Measurements from ENCODE around the gene MARCHF10.
"Not testable (repeated sequence)": the region's sequence is repeated elsewhere in the genome, so short reads cannot be mapped to it uniquely, and the experiment has no call there.

Gene MARCHF10

DNA sequence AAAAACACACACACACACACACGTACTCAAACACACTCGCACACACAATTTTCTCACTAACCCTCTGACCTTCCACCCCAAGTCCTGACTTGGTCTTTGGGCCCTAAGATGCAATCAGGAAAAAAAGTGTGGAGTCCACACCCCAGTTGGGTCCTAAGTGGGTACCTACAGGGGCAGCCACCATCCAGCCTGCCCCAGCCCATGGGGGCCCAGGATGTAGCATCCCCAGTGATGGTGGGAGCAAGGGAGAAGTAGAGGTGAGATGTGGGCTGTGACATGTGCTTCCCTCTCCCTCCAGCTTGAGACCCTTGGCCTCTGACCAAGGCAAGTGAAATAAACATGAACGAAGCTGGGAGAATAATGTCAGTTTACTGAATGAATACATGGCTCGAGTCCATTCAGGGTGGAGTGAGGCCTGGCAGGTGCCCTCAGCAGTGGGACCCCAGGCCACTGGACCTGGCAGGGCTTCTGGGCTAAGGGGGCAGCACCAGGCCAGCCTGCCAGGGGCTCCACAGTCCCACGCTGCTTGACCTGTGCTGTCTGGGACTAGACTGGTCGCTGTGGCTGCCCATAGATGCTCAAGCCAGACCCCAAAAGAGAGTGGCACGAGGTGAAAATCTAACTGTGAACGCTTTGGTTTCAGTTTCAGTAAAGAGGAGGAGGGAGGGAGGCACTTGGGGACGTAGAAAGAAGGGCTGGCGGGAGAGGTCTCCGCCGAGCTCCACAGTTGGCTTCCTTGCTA is 107.0 kb downstream of the MARCHF10 start:
- no peak overlapping the region for H3K27ac ChIP-seq
- TF ChIP-seq ZFX (IDR thresholded peaks at IDR 0.05): no peak
- TF ChIP-seq, protein P1, sequence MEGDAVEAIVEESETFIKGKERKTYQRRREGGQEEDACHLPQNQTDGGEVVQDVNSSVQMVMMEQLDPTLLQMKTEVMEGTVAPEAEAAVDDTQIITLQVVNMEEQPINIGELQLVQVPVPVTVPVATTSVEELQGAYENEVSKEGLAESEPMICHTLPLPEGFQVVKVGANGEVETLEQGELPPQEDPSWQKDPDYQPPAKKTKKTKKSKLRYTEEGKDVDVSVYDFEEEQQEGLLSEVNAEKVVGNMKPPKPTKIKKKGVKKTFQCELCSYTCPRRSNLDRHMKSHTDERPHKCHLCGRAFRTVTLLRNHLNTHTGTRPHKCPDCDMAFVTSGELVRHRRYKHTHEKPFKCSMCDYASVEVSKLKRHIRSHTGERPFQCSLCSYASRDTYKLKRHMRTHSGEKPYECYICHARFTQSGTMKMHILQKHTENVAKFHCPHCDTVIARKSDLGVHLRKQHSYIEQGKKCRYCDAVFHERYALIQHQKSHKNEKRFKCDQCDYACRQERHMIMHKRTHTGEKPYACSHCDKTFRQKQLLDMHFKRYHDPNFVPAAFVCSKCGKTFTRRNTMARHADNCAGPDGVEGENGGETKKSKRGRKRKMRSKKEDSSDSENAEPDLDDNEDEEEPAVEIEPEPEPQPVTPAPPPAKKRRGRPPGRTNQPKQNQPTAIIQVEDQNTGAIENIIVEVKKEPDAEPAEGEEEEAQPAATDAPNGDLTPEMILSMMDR (conservative IDR thresholded peaks at IDR 0.05): no peak

DNA sequence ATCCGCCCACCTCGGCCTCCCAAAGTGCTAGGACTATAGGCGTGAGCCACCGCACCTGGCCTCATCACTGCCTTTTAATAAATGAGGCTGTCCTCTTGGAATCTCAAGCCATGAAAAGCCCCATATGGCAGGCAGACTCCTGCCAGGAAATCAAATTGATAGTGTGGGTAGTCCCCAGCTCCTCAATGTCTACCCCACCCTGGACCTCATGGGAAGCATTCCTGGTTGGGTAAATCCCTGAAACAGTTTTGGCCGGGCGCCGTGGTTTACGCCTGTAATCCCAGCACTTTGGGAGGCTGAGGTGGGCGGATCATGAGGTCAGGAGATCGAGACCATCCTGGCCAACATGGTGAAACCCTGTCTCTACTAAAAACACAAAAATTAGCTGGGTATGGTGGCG is 109.7 kb downstream of the MARCHF10 start:
- H3K27ac ChIP-seq: not testable (repeated sequence)

DNA sequence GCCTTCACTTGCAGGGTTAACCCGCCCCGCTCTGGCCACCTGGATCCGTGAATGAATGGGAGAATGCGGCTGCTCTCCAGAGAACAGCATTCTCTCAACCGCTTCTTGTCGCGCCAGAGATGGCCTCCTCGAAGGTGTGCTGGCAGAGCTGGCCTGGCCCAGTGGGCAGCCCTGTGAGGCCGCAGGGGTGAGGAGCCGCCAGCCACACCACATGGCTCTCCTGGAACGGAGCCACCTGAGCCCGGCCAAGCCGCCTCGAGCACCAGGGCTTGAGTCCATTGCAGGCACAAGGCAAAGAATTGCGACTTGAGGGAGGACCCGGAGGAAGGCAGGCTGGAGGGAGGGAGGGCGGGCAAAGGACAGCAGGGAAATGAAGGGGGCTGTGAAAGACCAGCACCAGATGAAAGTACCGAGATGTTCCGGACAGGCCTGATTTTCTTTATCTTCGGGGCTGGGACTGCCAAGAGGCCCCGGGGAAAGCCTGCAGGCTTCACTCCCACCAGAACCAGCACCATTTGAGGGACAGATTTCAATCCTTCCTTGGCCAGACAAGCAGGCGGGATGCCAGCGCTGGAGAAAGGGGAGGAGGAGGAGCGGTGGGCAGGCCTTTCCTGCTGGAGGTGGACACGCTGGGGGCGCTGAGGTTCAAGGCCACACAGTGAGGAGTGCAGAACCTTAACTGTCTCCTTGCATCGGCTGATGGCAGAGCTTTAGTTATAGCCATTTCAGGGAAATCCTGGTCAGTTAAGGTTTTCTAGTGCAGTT is 111.2 kb downstream of the MARCHF10 start:
- TF ChIP-seq, protein P1 (conservative IDR thresholded peaks at IDR 0.05): no peak
- no peak for TF ChIP-seq ZFX (IDR thresholded peaks at IDR 0.05)
- H3K27ac ChIP-seq: no peak overlapping the region

DNA sequence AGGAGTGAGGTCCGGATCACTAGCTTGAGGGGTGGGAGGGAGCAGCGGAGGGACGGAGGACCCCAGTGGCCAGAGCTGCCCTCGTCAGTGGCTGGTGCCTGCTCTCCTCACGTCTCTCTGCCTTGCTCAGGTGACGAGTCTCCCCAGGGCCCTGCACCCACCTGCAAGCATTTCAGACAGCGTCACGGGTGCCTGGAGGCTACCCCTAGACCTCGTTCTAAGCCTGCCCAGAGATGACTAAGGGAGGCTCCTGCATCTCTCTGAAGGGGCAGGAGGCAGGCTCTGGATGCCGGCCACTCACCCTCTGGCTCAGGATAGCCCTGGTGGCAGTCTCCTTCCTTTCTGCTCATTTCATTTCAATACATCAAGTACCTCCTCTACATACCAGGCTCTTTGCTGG is 111.9 kb downstream of the MARCHF10 start:
- TF ChIP-seq ZFX (IDR thresholded peaks at IDR 0.05): no peak
- TF ChIP-seq, protein P1 (conservative IDR thresholded peaks at IDR 0.05): no peak
- H3K27ac ChIP-seq: no peak overlapping the region

DNA sequence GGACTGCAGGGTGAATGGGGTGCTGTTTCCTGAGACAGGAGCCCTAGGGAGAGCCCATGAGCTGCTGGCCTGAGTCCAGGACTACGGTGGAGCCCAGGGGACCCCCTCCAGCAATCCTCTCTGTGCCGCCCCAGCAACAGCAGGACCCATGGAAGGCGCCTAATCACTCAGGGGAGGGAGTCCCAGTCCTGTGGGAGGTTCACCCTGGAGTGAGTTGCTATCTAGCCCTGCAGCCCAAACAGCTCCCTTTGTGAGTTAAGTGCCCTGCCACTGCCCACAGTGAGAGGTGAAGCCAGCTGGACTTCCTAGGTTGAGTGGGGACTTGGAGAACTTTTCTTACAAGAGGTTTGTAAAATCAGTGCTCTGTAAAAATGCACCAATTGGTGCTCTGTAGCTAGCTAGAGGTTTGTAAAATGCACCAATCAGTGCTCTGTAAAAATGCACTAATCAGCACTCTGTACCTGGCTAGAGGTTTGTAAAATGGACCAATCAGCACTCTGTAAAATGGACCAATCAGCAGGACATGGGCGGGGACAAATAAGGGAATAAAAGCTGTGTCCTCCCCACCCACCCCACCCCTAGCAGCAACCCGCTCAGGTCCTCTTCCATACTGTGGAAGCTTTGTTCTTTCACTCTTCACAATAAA is 112.9 kb downstream of the MARCHF10 start:
- H3K27ac ChIP-seq: not testable (repeated sequence)

DNA sequence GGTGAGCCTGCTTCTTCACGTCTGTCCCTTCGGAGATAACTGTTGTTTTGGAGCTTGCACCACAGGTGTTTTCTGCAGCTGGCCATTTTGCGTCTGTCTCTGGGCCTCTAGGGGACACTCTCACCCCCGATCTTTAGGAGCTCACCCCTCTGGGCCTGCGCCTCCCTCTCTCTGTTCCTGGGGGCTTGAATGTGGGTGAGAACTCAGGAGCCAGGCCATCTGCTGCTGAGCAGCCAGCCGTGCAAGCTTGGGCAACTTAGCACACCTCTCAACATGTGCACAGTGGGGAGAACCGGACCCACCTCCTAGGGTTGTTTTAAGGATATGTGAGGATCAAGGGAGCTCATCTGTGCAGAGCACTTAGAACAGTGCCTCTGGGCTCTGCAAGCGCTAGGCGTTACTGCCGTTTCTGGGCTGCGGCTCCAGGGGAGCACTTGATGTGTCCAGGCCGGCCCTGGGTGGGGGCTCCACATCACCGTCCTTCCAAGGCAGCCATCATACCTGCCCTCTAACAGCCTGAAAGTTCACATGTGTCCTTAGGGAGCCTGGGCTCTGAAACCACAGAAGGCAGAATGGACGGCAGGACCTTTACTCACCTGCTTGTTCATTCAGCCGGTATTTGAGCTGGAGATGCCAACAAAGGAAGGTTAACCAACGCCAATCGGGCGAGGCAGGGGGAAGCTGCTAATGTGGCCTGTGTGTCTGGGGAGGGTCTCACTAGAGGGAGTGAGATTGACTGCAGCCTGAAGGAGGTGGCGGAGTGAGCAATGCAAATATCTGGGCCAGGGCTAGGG is 114.3 kb downstream of the MARCHF10 start:
- H3K27ac ChIP-seq: no peak overlapping the region

DNA sequence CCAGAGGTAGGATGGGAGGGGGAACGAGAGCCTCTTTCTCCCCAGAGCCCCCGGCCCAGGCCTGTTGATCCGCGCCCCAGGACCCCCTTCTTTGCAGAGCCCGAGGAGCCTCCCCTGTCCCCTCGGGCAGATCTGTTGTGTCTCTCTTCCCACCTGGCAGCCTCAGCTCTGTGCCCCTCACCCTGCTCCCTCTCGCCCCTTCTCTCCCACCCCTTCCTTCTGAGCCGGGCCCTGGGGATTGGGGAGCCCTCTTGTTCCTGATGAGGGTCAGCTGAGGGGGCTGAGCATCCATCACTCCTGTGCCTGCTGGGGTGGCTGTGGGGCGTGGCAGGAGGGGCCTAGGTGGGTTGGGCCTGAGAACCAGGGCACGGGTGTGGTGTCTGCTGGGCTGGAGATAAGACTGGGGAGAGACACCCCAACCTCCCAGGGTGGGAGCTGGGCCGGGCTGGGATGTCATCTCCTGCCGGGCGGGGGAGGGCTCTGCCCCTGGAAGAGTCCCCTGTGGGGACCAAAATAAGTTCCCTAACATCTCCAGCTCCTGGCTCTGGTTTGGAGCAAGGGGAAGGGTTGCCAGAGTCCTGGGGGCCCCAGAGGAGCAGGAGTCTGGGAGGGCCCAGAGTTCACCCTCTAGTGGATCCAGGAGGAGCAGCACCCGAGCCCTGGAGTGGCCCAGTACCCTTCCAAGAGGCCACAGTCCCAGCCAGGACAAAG is 115.2 kb downstream of the MARCHF10 start:
- no peak overlapping the region for H3K27ac ChIP-seq
- TF ChIP-seq, protein P1 (conservative IDR thresholded peaks at IDR 0.05): no peak; the same call in 1 of the 2 replicates
- no peak for TF ChIP-seq ZFX (IDR thresholded peaks at IDR 0.05)

More for the DNA sequence above, 114.3 kb downstream of the MARCHF10 start:
- TF ChIP-seq ZFX (IDR thresholded peaks at IDR 0.05): no peak
- TF ChIP-seq, protein P1 (conservative IDR thresholded peaks at IDR 0.05): no peak
